Measurements from ENCODE around the gene OR52I1. TPM values are rescaled to one million over a fixed set of nuclear protein-coding genes. Genes with fewer than 3 reads are reported as not detected.

OR52I1 gene, protein sequence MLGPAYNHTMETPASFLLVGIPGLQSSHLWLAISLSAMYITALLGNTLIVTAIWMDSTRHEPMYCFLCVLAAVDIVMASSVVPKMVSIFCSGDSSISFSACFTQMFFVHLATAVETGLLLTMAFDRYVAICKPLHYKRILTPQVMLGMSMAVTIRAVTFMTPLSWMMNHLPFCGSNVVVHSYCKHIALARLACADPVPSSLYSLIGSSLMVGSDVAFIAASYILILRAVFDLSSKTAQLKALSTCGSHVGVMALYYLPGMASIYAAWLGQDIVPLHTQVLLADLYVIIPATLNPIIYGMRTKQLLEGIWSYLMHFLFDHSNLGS
- total RNA-seq: not detected

DNA sequence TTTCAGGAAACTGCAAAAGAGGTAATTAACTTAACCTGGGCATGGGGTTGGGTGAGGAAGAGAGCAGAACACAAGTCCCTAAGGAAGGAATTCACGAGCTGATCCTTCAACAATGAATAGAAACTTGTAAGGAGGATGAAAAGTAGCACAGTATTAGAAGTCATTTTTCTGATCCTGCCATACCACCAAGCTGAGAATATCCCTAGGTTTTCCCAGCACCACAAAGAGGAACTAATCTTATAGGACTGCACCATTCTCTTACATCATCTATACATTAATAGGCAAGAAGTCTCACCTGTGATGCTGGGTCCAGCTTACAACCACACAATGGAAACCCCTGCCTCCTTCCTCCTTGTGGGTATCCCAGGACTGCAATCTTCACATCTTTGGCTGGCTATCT lies at the start of gene OR52I1:
Gene OR52I1, plus strand, starts transcription at position 301 of the 400 bp plus-strand sequence. Its CDS starts 0 bp downstream, at position 301.

DNA sequence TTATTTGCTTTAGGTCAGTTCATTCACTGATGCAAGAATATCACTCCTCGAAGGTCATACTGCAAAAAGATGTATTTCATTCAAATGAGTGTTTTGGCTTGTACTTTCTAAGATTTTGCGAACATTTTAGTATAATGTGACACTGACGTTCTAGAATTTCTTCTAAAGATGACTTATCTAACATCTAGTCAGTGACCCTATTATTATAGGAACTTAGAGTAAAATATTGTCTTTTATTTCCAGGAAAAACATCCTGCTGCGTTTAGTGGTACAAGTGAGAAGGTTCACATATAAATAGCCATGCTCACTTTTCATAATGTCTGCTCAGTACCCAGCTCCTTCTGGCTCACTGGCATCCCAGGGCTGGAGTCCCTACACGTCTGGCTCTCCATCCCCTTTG lies 48.9 kb upstream of the OR52I1 start, which contains the start of gene OR52M1:
Gene OR52M1, plus strand, starts transcription at position 301 of the 400 bp plus-strand sequence. Its CDS starts 0 bp downstream, at position 301.

GRCh38 chr11:4581443-4581842 lies 12.4 kb upstream of the OR52I1 start, which contains the start of gene OR52I2:
Gene OR52I2 (plus strand): TSS chr11:4581743.

GRCh38 chr11:4607781-4608666 lies 14.2 kb downstream of the OR52I1 start, which contains the start of gene TRIM68:
Gene TRIM68 (minus strand): TSS chr11:4608231. CDS start chr11:4605504, 2,727 bp downstream.

DNA sequence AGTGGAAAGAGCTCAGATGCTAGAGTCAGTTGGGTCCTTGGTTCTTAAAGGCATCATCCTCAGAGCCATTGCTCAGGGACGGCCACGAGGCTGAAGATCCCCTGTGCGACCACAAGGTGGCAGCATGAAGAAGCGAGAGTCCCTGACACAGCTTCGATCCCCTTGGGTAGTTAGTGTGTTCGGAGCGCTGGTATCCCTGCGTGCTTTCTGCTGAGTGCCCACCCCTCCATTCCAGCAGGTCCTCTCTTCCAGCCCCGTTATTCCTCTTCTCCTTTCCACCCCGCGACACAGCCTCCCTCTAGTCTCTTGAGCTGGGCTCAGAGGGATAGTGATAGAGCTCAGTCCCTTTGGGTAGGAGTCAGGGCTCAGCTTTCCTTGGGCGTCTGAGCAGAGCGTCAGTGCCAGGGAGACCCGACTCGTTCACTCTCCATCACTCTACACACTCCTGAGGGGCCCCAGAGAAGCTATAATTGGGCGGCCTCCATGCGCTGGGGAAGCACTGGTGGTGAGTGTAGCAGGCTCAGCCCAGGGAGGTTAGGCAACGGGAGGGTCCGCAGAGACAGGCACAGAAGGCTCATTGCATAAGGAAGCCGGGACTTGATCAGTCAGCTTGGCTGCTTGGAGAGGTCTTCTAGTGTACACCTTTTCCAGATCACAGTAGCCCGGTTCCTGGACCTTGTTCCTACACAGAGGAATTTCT lies 43.3 kb downstream of the OR52I1 start, which contains the start of gene OR51D1:
Gene OR51D1, plus strand, starts transcription at position 516 of the 700 bp plus-strand sequence. CDS start 2,314 bp downstream, outside the sequence.

GRCh38 chr11:4643682-4644081 lies 49.8 kb downstream of the OR52I1 start, which contains the start of gene OR51E1:
Gene OR51E1 (plus strand): TSS chr11:4643982. CDS start chr11:4652527, 8,545 bp downstream.

Other genes with a start within 250 kb of the OR52I1 start
- not detected for gene OR52B4, start 225.7 kb upstream of the OR52I1 start, total RNA-seq
- gene TRIM21, start 200.3 kb upstream of the OR52I1 start, total RNA-seq: 12.8 TPM
- gene OR52K2, start 144.7 kb upstream of the OR52I1 start, total RNA-seq: not detected
- gene OR52K1, start 111.4 kb upstream of the OR52I1 start, total RNA-seq: not detected
- not detected for gene OR52M1, start 48.8 kb upstream of the OR52I1 start, total RNA-seq
- gene OR52I2, start 12.3 kb upstream of the OR52I1 start, total RNA-seq: not detected
- 13.7 TPM for gene TRIM68, start 14.2 kb downstream of the OR52I1 start, total RNA-seq
- gene OR51D1, start 43.4 kb downstream of the OR52I1 start, total RNA-seq: not detected
- 1.3 TPM for gene OR51E1, start 49.9 kb downstream of the OR52I1 start, total RNA-seq
- gene OR51E2, start 103.8 kb downstream of the OR52I1 start, total RNA-seq: 0.23 TPM
- not detected for gene MMP26, start 110.7 kb downstream of the OR52I1 start, total RNA-seq
- gene OR51F1, start 175.9 kb downstream of the OR52I1 start, total RNA-seq: not detected
- not detected for gene OR52R1, start 210.3 kb downstream of the OR52I1 start, total RNA-seq
- gene OR51F2, start 227.3 kb downstream of the OR52I1 start, total RNA-seq: 0.18 TPM

All from metanephros (tissue), 1 donor.